Endodermal cell (in vitro differentiated cells): ENCODE measurements around the gene RIMKLB. TPM values are rescaled to one million over a fixed set of nuclear protein-coding genes. Genes with fewer than 3 reads are reported as not detected.

Source experiments
- DNase-seq: peaks from one replicate; pipeline ENCODE4 v3.0.0-alpha.2; 2017
- H3K27ac ChIP-seq: 2 replicates; pipeline ENCODE4 v1.5.1; 2013; ENCODE audit warnings: mild to moderate bottlenecking, low read depth, low read length, moderate library complexity
- H3K27me3 ChIP-seq: 2 replicates; pipeline ENCODE4 v1.6.1; 2013; ENCODE audit warnings: mild to moderate bottlenecking, low read length, moderate library complexity; ENCODE audit not compliant: insufficient read depth, control insufficient read depth, poor library complexity, severe bottlenecking
- H3K36me3 ChIP-seq: 2 replicates; pipeline ENCODE4 v1.7.0; 2013; ENCODE audit warnings: mild to moderate bottlenecking, low read length, moderate library complexity; ENCODE audit not compliant: control insufficient read depth, insufficient read depth
- H3K4me1 ChIP-seq: one replicate; pipeline ENCODE4 v1.7.0; 2013; ENCODE audit warnings: low read length; ENCODE audit not compliant: control insufficient read depth, insufficient read depth
- H3K4me3 ChIP-seq: 2 replicates; pipeline ENCODE4 v1.5.1; 2013; ENCODE audit warnings: mild to moderate bottlenecking, low read length, moderate library complexity
- H3K9ac ChIP-seq: 2 replicates; pipeline ENCODE4 v1.6.1; 2013; ENCODE audit warnings: mild to moderate bottlenecking, low read length, moderate library complexity; ENCODE audit not compliant: poor library complexity, severe bottlenecking; ENCODE audit errors: extremely low read depth
- H3K9me3 ChIP-seq: 2 replicates; pipeline ENCODE4 v1.6.1; 2013; ENCODE audit warnings: mild to moderate bottlenecking, low read length, moderate library complexity; ENCODE audit not compliant: control insufficient read depth
- H3K27ac Mint-ChIP-seq: 2 replicates; pipeline ENCODE4 v1.8.0; 2020; ENCODE audit warnings: mixed read lengths
- H3K27me3 Mint-ChIP-seq: 2 replicates; pipeline ENCODE4 v1.8.0; 2021; ENCODE audit warnings: mild to moderate bottlenecking, mixed read lengths; ENCODE audit not compliant: insufficient read depth
- H3K36me3 Mint-ChIP-seq: 2 replicates; pipeline ENCODE4 v1.8.0; 2020; ENCODE audit warnings: low read depth, mixed read lengths
- H3K4me1 Mint-ChIP-seq: 2 replicates; pipeline ENCODE4 v1.8.0; 2020; ENCODE audit warnings: mixed read lengths
- H3K4me3 Mint-ChIP-seq: 2 replicates; pipeline ENCODE4 v1.8.0; 2020; ENCODE audit warnings: mild to moderate bottlenecking, moderate library complexity, mixed read lengths
- H3K9me3 Mint-ChIP-seq: 2 replicates; pipeline ENCODE4 v1.8.0; 2020; ENCODE audit warnings: mild to moderate bottlenecking, mixed read lengths
- WGBS, 2 experiments: methylation state at CpG; one replicate each; pipeline versions ENCODE4 v1.1.5 to v1.1.7; 2013; ENCODE audit warnings: missing lambda C conversion rate in 2 of 2, mixed read lengths in 1 of 2; ENCODE audit not compliant: insufficient coverage in 1 of 2, insufficient read length in 1 of 2; 5-methylcytosine and 5-hydroxymethylcytosine counted together
- total RNA-seq, 2 donors: library from RNA; stranded (reverse); fragmentation: NEBNext Ultra II Directional in 1 of 2; extraction: Animal tissue kit (Norgen Biotek cat#: 25700) in 1 of 2; gene quantifications; 2 replicates in 1 of 2; 3 replicates in 1 of 2; pipeline ENCODE4 v1.2.1, GENCODE V29; 2021
- TF ChIP-seq, protein P1 (sequence below): fragments of 200-600 bp; sonication (generic); conservative IDR thresholded peaks from 2 replicates; pipeline ENCODE4 v1.5.0; 2021; ENCODE audit warnings: antibody characterized with exemption, mild to moderate bottlenecking

RIMKLB gene
- total RNA-seq, 2 donors from 2014 or later = 85.3 to 180 TPM

DNA sequence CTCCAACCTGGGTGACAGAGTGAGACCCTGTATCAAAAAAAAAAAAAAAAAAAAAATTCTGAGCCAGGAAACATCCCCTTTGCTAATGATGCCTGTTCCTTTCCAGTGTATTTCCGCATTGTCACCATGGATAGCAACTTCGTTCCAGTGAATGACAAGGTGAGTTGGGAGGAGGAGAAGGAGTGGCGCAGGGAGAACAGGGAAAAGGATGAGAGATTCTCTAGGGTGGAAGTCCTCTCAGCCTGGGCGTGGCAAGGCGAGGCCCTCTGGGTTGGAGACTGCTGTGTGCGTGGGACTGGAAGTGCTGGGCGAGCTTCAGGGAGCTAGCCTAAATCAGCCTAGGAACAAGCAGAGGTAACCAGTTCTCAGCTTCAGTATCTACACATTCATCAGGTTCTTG, 131.8 kb downstream of the RIMKLB start:
- H3K9me3 ChIP-seq = peaks cover 15% of the 10 kb centered on the region
- Mint-ChIP-seq H3K27me3 (no peaks in the 10 kb centered on the region), H3K27ac (peak overlapping the region; percentile 16), H3K36me3 (peaks cover 10% of the 10 kb centered on the region), H3K4me1 (peaks cover 47% of the 10 kb centered on the region), H3K9me3 (peaks cover 18% of the 10 kb centered on the region), H3K4me3 (no peak overlapping the region)
- no peaks in the 10 kb centered on the region for H3K27me3 ChIP-seq
- H3K27ac ChIP-seq = no peak overlapping the region
- no peak for DNase-seq
- TF ChIP-seq, protein P1, sequence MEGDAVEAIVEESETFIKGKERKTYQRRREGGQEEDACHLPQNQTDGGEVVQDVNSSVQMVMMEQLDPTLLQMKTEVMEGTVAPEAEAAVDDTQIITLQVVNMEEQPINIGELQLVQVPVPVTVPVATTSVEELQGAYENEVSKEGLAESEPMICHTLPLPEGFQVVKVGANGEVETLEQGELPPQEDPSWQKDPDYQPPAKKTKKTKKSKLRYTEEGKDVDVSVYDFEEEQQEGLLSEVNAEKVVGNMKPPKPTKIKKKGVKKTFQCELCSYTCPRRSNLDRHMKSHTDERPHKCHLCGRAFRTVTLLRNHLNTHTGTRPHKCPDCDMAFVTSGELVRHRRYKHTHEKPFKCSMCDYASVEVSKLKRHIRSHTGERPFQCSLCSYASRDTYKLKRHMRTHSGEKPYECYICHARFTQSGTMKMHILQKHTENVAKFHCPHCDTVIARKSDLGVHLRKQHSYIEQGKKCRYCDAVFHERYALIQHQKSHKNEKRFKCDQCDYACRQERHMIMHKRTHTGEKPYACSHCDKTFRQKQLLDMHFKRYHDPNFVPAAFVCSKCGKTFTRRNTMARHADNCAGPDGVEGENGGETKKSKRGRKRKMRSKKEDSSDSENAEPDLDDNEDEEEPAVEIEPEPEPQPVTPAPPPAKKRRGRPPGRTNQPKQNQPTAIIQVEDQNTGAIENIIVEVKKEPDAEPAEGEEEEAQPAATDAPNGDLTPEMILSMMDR = no peak
- 92 to 95% methylated on average over 7 of the region's 7 CpGs for WGBS, 2 experiments
- H3K4me1 ChIP-seq = no peaks in the 10 kb centered on the region
- no peak overlapping the region for H3K9ac ChIP-seq
- H3K36me3 ChIP-seq = no peaks in the 10 kb centered on the region
- no peak overlapping the region for H3K4me3 ChIP-seq

DNA sequence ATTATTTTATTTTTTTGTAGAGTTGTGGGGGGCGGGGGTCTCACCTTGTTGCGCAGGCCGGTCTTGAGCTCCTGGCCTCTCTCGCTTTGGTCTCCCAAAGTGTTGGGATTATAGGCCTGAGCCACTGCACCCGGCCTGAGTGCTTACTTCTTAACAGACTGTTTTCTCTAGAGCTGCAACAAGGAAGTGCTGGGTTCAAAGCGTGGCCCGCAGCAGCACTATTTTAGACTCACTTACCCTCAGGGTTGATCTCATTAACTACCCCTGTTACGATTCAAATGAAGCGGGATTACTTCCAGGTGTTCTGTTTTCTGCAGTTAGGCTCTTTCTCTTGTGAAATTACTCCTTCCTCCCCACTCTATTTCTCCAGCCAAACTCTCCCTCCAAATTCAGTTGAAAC, 133.3 kb downstream of the RIMKLB start:
- no peak overlapping the region for H3K4me3 ChIP-seq
- no peaks in the 10 kb centered on the region for H3K27me3 ChIP-seq
- no peaks in the 10 kb centered on the region for H3K27me3 Mint-ChIP-seq
- H3K4me3 Mint-ChIP-seq = no peak overlapping the region
- H3K27ac Mint-ChIP-seq = peak overlapping the region; percentile 10
- DNase-seq = no peak
- TF ChIP-seq, protein P1 = no peak
- no peak overlapping the region for H3K9ac ChIP-seq
- peaks cover 2% of the 10 kb centered on the region for H3K36me3 Mint-ChIP-seq
- peaks cover 53% of the 10 kb centered on the region for H3K4me1 Mint-ChIP-seq
- 85 to 100% methylated on average over 8 to 9 of the region's 9 CpGs for WGBS, 2 experiments
- H3K27ac ChIP-seq = no peak overlapping the region
- peaks cover 6% of the 10 kb centered on the region for H3K9me3 Mint-ChIP-seq
- no peaks in the 10 kb centered on the region for H3K36me3 ChIP-seq
- H3K9me3 ChIP-seq = peaks cover under 1% of the 10 kb centered on the region
- H3K4me1 ChIP-seq = no peaks in the 10 kb centered on the region

DNA sequence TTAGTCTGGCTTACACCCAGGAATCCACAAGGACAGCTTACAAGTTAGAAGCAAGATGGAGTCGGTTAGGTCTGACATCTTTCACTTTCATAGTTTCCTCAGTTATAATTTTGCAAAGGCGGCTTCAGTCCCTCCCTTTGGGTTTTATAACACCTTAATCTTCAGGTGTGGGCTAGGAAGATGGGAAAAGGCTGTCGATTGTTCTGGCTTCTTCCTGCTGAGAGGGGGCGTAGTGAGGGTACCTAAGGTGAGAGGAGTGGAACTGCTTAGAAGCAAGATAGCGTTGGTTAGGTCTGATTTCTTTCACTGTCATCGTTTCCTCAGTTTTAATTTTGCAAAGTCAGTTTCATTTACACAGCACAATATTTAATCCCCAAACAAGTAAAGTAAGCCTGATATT, 134.7 kb downstream of the RIMKLB start:
- TF ChIP-seq, protein P1 = peak; percentile 59
- peaks cover 50% of the 10 kb centered on the region for H3K4me1 Mint-ChIP-seq

More for the DNA sequence above, 134.7 kb downstream of the RIMKLB start:
- DNase-seq = no peak
- Histone ChIP-seq H3K4me3 (no peak overlapping the region), H3K36me3 (no peaks in the 10 kb centered on the region), H3K9ac (no peak overlapping the region), H3K4me1 (no peaks in the 10 kb centered on the region), H3K27ac (no peak overlapping the region), H3K27me3 (no peaks in the 10 kb centered on the region), H3K9me3 (no peaks in the 10 kb centered on the region)
- no peaks in the 10 kb centered on the region for H3K36me3 Mint-ChIP-seq
- WGBS, 2 experiments = 79 to 95% methylated on average over 3 to 6 of the region's 6 CpGs
- no peak overlapping the region for H3K4me3 Mint-ChIP-seq
- no peaks in the 10 kb centered on the region for H3K27me3 Mint-ChIP-seq
- no peaks in the 10 kb centered on the region for H3K9me3 Mint-ChIP-seq
- peak overlapping the region; percentile 38 for H3K27ac Mint-ChIP-seq

Other genes with a start within 250 kb of the RIMKLB start
- under 1 TPM in 1 of 2 donors, not detected in 1; 0.20 TPM for gene CLEC6A, start 242.0 kb upstream of the RIMKLB start, total RNA-seq
- under 1 TPM in 1 of 2 donors, not detected in 1; 0.66 TPM for gene CLEC4D, start 184.5 kb upstream of the RIMKLB start, total RNA-seq
- gene CLEC4E, start 157.1 kb upstream of the RIMKLB start, total RNA-seq = not detected
- gene AICDA, start 85.1 kb upstream of the RIMKLB start, total RNA-seq = not detected
- gene MFAP5, start 35.2 kb upstream of the RIMKLB start, total RNA-seq = under 1 TPM in 1 of 2 donors, not detected in 1; 0.44 TPM
- gene A2ML1, start 124.6 kb downstream of the RIMKLB start, total RNA-seq = 10 to 100 TPM in 1 of 2 donors, 1 to 10 TPM in 1; 7.1 to 11.6 TPM
- 100 to 1,000 TPM; 100 to 538 TPM for gene PHC1, start 216.5 kb downstream of the RIMKLB start, total RNA-seq